ENCODE data around the gene BTK.

- TF ChIP-seq EZH2 (IDR thresholded peaks at IDR 0.05; ENCODE audit: insufficient read depth, poor library complexity, severe bottlenecking) (no peak), EZH2phosphoT487 (IDR thresholded peaks at IDR 0.05; ENCODE audit: insufficient read depth, low read depth) (no peak)
Observed at GRCh38 chrX:101407167-101407747, 21.3 kb upstream of the BTK start.
